NCI-H2029 treated with DMSO at 0.1 percent for 48 hours (cell line): ENCODE results near the gene G3BP1.
"Not testable (repeated sequence)": the region's sequence is repeated elsewhere in the genome, so short reads cannot be mapped to it uniquely, and the experiment has no call there.

ENCODE experiments used
- DNase-seq: peaks from one replicate; lab custom pipeline; 2025; lab: John Stamatoyannopoulos, UW

The G3BP1 gene

GRCh38 chr5:151771259-151772028 lies at the start of gene G3BP1:
Gene G3BP1, plus strand, starts transcription at chr5:151771954. Its CDS starts 14,667 bp downstream, at chr5:151786621.
- DNase-seq, result peak; percentile 99

GRCh38 chr5:151722546-151722945 lies 49.2 kb upstream of the G3BP1 start:
- no peak for DNase-seq

GRCh38 chr5:151724360-151724759 lies 47.4 kb upstream of the G3BP1 start:
- DNase-seq, result no peak

GRCh38 chr5:151729597-151729996 lies 42.2 kb upstream of the G3BP1 start:
- DNase-seq, result not testable (repeated sequence)

- DNase-seq, result no peak
Observed at GRCh38 chr5:151730381-151730780, 41.4 kb upstream of the G3BP1 start.

GRCh38 chr5:151733358-151734063 lies 38.2 kb upstream of the G3BP1 start:
- no peak for DNase-seq

GRCh38 chr5:151734064-151734408 lies 37.7 kb upstream of the G3BP1 start:
- no peak for DNase-seq

- no peak for DNase-seq
Observed at GRCh38 chr5:151735646-151736045, 36.1 kb upstream of the G3BP1 start.

- DNase-seq, result no peak
Observed at GRCh38 chr5:151737431-151737830, 34.3 kb upstream of the G3BP1 start.

GRCh38 chr5:151738125-151738848 lies 33.5 kb upstream of the G3BP1 start:
- no peak for DNase-seq

- DNase-seq, result no peak
Observed at GRCh38 chr5:151739395-151739794, 32.4 kb upstream of the G3BP1 start.

- DNase-seq, result no peak
Observed at GRCh38 chr5:151739939-151740335, 31.8 kb upstream of the G3BP1 start.

- DNase-seq, result no peak
Observed at GRCh38 chr5:151740336-151740942, 31.3 kb upstream of the G3BP1 start.

GRCh38 chr5:151740958-151741373 lies 30.8 kb upstream of the G3BP1 start:
- no peak for DNase-seq

GRCh38 chr5:151741678-151742423 lies 29.9 kb upstream of the G3BP1 start:
- DNase-seq, result no peak

- DNase-seq, result no peak
Observed at GRCh38 chr5:151742870-151743294, 28.9 kb upstream of the G3BP1 start.

- no peak for DNase-seq
Observed at GRCh38 chr5:151743530-151743929, 28.2 kb upstream of the G3BP1 start.

GRCh38 chr5:151745071-151745705 lies 26.6 kb upstream of the G3BP1 start:
- no peak for DNase-seq

- DNase-seq, result no peak
Observed at GRCh38 chr5:151750121-151750520, 21.6 kb upstream of the G3BP1 start.

GRCh38 chr5:151751091-151751490 lies 20.7 kb upstream of the G3BP1 start:
- no peak for DNase-seq

GRCh38 chr5:151751593-151751992 lies 20.2 kb upstream of the G3BP1 start:
- no peak for DNase-seq
